HG03175 (cell line): ENCODE measurements around the gene FAF1.
A peak's percentile ranks its signal among the peaks of the same experiment; 100 is the strongest.
"Not testable (repeated sequence)": the region's sequence is repeated elsewhere in the genome, so short reads cannot be mapped to it uniquely, and the experiment has no call there.

ENCODE experiments used
- ATAC-seq: cut with Tn5 transposase; IDR thresholded peaks from one replicate; pipeline ENCODE4 v1.9.1; 2021; ENCODE audit warnings: mild to moderate bottlenecking, moderate library complexity; ENCODE audit not compliant: unreplicated experiment

FAF1 gene

GRCh38 chr1:50917138-50918137 is 42.6 kb downstream of the FAF1 start:
- ATAC-seq = no peak

GRCh38 chr1:50915621-50916020 is 44.4 kb downstream of the FAF1 start:
- ATAC-seq = no peak

GRCh38 chr1:50913954-50914353 is 46.1 kb downstream of the FAF1 start:
- no peak for ATAC-seq

- ATAC-seq = not testable (repeated sequence)
These were observed 49.7 kb downstream of the FAF1 start for GRCh38 chr1:50910356-50910755.

- not testable (repeated sequence) for ATAC-seq
These were observed 52.5 kb downstream of the FAF1 start for GRCh38 chr1:50907610-50908009.

- not testable (repeated sequence) for ATAC-seq
These were observed 54.0 kb downstream of the FAF1 start for GRCh38 chr1:50906050-50906449.

- no peak for ATAC-seq
These were observed 57.6 kb downstream of the FAF1 start for GRCh38 chr1:50902419-50902818.

GRCh38 chr1:50901872-50902271 is 58.2 kb downstream of the FAF1 start:
- ATAC-seq = no peak

- no peak for ATAC-seq
These were observed 61.3 kb downstream of the FAF1 start for GRCh38 chr1:50898773-50899172.

GRCh38 chr1:50894340-50894739 is 65.7 kb downstream of the FAF1 start:
- no peak for ATAC-seq

GRCh38 chr1:50893466-50893865 is 66.6 kb downstream of the FAF1 start:
- ATAC-seq = no peak

- not testable (repeated sequence) for ATAC-seq
These were observed 72.5 kb downstream of the FAF1 start for GRCh38 chr1:50887555-50887954.

- ATAC-seq = no peak
These were observed 79.7 kb downstream of the FAF1 start for GRCh38 chr1:50880373-50880772.

GRCh38 chr1:50879137-50879536 is 80.9 kb downstream of the FAF1 start:
- no peak for ATAC-seq

- no peak for ATAC-seq
These were observed 81.6 kb downstream of the FAF1 start for GRCh38 chr1:50878434-50878833.

- no peak for ATAC-seq
These were observed 82.4 kb downstream of the FAF1 start for GRCh38 chr1:50877641-50878040.

GRCh38 chr1:50873458-50874187 is 86.4 kb downstream of the FAF1 start:
- peak; percentile 97 for ATAC-seq

- ATAC-seq = not testable (repeated sequence)
These were observed 95.2 kb downstream of the FAF1 start for GRCh38 chr1:50864845-50865244.

GRCh38 chr1:50861772-50862171 is 98.3 kb downstream of the FAF1 start:
- no peak for ATAC-seq

- no peak for ATAC-seq
These were observed 99.4 kb downstream of the FAF1 start for GRCh38 chr1:50860702-50861101.

- ATAC-seq = no peak
These were observed 99.8 kb downstream of the FAF1 start for GRCh38 chr1:50860256-50860655.

- ATAC-seq = no peak
These were observed 100.4 kb downstream of the FAF1 start for GRCh38 chr1:50859657-50860056.
